ENCODE data around the gene GGACT. TPM values are rescaled to one million over a fixed set of nuclear protein-coding genes. Genes with fewer than 3 reads are reported as not detected.

Gene GGACT
- total RNA-seq, 1 donor from 2014 or later: 5.2 TPM

- peaks cover 2% of the 10 kb centered on the region for H3K9me3 Mint-ChIP-seq (ENCODE audit: unreplicated experiment)
- peak overlapping the region; percentile 46 for H3K27ac Mint-ChIP-seq (ENCODE audit: unreplicated experiment)
- TF ChIP-seq CTCF (IDR thresholded peaks at IDR 0.05; ENCODE audit: partially characterized antibody, unreplicated experiment): peak; percentile 73
- peaks cover 36% of the 10 kb centered on the region for H3K4me1 Mint-ChIP-seq (ENCODE audit: low read depth, unreplicated experiment)
- no peaks in the 10 kb centered on the region for H3K36me3 Mint-ChIP-seq (ENCODE audit: unreplicated experiment)
- H3K27me3 Mint-ChIP-seq (ENCODE audit: unreplicated experiment): no peaks in the 10 kb centered on the region
- no peak overlapping the region for H3K4me3 Mint-ChIP-seq (ENCODE audit: unreplicated experiment)
- DNase-seq: no peak
Measured at GRCh38 chr13:100542826-100543156, 45.8 kb downstream of the GGACT start.

- no peak for TF ChIP-seq CTCF (IDR thresholded peaks at IDR 0.05; ENCODE audit: partially characterized antibody, unreplicated experiment)
- Mint-ChIP-seq H3K4me3 (ENCODE audit: unreplicated experiment) (peak overlapping the region; percentile 49), H3K36me3 (ENCODE audit: unreplicated experiment) (no peaks in the 10 kb centered on the region), H3K4me1 (ENCODE audit: low read depth, unreplicated experiment) (peaks cover 37% of the 10 kb centered on the region), H3K27ac (ENCODE audit: unreplicated experiment) (peak overlapping the region; percentile 70), H3K9me3 (ENCODE audit: unreplicated experiment) (peaks cover 2% of the 10 kb centered on the region), H3K27me3 (ENCODE audit: unreplicated experiment) (no peaks in the 10 kb centered on the region)
- DNase-seq: no peak
Measured at GRCh38 chr13:100541897-100542825, 46.4 kb downstream of the GGACT start.

GRCh38 chr13:100540621-100541020 is 48.0 kb downstream of the GGACT start:
- peaks cover 7% of the 10 kb centered on the region for H3K9me3 Mint-ChIP-seq (ENCODE audit: unreplicated experiment)
- H3K27me3 Mint-ChIP-seq (ENCODE audit: unreplicated experiment): no peaks in the 10 kb centered on the region
- DNase-seq: no peak
- peaks cover 35% of the 10 kb centered on the region for H3K4me1 Mint-ChIP-seq (ENCODE audit: low read depth, unreplicated experiment)
- no peak overlapping the region for H3K27ac Mint-ChIP-seq (ENCODE audit: unreplicated experiment)
- H3K36me3 Mint-ChIP-seq (ENCODE audit: unreplicated experiment): no peaks in the 10 kb centered on the region
- TF ChIP-seq CTCF (IDR thresholded peaks at IDR 0.05; ENCODE audit: partially characterized antibody, unreplicated experiment): no peak
- no peak overlapping the region for H3K4me3 Mint-ChIP-seq (ENCODE audit: unreplicated experiment)

- Mint-ChIP-seq H3K27me3 (ENCODE audit: unreplicated experiment) (peaks cover 6% of the 10 kb centered on the region), H3K4me1 (ENCODE audit: low read depth, unreplicated experiment) (peaks cover 34% of the 10 kb centered on the region), H3K9me3 (ENCODE audit: unreplicated experiment) (peaks cover 14% of the 10 kb centered on the region), H3K36me3 (ENCODE audit: unreplicated experiment) (peaks cover 7% of the 10 kb centered on the region), H3K4me3 (ENCODE audit: unreplicated experiment) (no peak overlapping the region), H3K27ac (ENCODE audit: unreplicated experiment) (no peak overlapping the region)
- TF ChIP-seq CTCF (IDR thresholded peaks at IDR 0.05; ENCODE audit: partially characterized antibody, unreplicated experiment): no peak
- peak; percentile 50 for DNase-seq
Measured at GRCh38 chr13:100537951-100538462, 50.6 kb downstream of the GGACT start.

GRCh38 chr13:100537486-100537885 is 51.1 kb downstream of the GGACT start:
- DNase-seq: no peak
- H3K27me3 Mint-ChIP-seq (ENCODE audit: unreplicated experiment): peaks cover 6% of the 10 kb centered on the region
- peaks cover 29% of the 10 kb centered on the region for H3K4me1 Mint-ChIP-seq (ENCODE audit: low read depth, unreplicated experiment)
- no peak overlapping the region for H3K27ac Mint-ChIP-seq (ENCODE audit: unreplicated experiment)
- H3K4me3 Mint-ChIP-seq (ENCODE audit: unreplicated experiment): no peak overlapping the region
- no peak for TF ChIP-seq CTCF (IDR thresholded peaks at IDR 0.05; ENCODE audit: partially characterized antibody, unreplicated experiment)
- H3K9me3 Mint-ChIP-seq (ENCODE audit: unreplicated experiment): peaks cover 12% of the 10 kb centered on the region
- H3K36me3 Mint-ChIP-seq (ENCODE audit: unreplicated experiment): peaks cover 7% of the 10 kb centered on the region

Data from glutamatergic neuron (in vitro differentiated cells).